Glomerular visceral epithelial cell (primary cell): ENCODE measurements around the gene ADAMTS18.

Experiments used
- DNase-seq: peaks from one replicate; pipeline ENCODE4 v3.0.0-alpha.2; 2016; ENCODE audit errors: extremely low spot score

The ADAMTS18 gene

DNA sequence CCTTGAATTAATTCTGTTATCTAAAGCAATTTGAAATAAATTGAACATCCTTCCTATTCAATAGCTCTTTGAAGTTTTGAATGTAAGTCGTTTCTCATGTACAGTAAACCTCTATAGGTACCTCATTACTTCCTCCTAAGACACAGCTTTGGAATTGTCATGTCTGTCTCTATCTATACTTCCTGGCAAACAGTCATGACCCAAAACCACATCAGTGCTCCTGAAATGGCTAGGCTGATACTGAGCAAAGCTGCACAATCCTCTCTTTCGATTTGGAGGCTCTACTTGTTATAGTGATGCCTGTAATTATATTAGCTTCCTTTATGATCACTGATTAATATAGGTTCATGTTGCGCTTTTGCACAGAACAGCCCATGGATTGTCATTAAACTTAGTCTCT, 110.1 kb downstream of the ADAMTS18 start:
- DNase-seq = no peak

DNA sequence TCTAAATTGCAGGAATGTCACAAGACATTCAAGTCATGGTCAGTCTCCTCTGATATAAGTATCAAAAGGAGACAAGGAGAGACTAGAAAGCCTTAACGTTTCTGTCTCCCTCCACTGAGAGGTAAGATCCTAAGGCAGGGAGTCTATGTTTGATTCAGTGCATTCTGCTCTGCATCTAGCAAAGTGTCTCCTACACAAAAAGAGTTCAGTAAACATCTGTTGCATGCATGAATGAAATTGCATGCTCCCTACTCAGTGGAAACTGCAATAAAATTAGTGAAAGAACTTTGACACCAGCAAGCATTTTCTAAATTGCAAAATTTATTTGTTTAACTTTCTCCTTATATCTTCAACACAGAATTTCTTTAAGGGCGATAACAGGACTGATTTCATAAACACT, 111.1 kb downstream of the ADAMTS18 start:
- no peak for DNase-seq

DNA sequence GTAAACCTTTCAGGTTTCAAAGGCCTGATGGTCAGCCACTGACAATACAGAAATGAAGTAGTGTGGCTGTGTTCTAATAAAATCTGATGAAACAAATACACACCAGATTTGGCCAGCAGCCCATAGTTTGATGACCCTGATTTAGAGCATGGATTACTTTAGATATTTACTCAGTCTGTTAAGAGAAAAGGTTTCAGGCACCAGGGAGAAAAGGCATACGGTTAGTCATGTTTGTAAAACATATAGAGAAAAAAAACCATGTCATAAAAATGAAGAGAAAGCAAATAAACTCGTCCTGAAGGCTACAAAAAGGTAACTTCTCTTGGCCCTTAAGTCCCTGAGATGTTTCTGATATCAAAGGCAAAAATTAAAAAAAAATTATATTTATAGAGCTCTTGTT, 112.1 kb downstream of the ADAMTS18 start:
- no peak for DNase-seq

DNA sequence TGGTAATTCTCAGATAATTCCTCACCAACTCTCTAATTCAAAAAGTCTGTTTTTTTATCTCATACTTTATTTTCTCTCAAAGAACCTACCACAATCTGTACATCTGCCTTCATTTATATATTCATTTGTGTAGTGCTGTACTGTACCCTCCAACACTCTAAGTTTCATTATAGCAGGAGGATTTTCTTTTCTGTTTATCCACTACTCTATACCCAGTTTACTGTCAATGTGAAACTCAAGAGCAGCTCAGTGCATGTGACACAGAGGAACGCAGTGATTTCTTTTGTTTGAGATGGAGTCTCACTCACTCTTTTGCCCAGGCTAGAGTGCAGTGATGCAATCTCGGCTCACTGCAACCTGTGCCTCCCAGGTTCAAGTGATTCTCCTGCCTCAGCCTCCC, 117.8 kb downstream of the ADAMTS18 start:
- DNase-seq = no peak

DNA sequence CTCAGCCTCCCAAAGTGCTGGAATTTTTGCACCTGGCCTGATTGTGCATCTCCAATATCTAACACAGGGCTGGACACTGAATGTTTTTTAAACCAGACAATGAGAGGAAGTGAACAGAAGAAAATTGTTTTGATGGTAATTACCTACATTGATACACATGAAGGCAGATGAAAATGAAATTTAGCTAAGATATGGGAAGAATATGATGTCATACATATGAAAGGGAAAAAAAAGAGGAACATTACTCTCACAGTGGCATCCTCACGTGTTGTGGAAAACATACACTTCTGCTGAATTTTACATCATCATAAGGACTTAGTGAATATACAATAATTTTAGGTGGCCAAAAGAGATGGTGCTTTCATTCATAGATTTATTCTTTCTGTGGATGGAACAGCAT, 124.0 kb downstream of the ADAMTS18 start:
- DNase-seq = no peak

DNA sequence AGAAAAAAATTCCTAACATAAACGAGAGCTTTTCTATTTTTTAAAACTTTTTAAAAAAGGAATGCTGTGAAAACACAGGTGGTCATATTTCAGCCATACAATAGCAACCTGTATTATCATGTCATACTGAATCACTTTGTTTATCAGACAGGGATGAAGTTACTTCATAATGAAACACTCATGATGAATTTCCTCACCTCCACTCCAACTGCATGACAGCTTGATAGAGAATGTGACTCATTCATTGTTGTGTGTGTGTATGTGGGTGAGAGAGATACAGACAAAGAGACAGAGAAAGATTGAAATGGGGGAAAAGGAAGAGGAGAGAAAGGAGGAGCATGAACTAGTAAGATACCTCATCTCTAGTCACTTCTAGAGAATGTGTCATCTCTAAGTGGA, 126.7 kb downstream of the ADAMTS18 start:
- DNase-seq = peak; percentile 60

DNA sequence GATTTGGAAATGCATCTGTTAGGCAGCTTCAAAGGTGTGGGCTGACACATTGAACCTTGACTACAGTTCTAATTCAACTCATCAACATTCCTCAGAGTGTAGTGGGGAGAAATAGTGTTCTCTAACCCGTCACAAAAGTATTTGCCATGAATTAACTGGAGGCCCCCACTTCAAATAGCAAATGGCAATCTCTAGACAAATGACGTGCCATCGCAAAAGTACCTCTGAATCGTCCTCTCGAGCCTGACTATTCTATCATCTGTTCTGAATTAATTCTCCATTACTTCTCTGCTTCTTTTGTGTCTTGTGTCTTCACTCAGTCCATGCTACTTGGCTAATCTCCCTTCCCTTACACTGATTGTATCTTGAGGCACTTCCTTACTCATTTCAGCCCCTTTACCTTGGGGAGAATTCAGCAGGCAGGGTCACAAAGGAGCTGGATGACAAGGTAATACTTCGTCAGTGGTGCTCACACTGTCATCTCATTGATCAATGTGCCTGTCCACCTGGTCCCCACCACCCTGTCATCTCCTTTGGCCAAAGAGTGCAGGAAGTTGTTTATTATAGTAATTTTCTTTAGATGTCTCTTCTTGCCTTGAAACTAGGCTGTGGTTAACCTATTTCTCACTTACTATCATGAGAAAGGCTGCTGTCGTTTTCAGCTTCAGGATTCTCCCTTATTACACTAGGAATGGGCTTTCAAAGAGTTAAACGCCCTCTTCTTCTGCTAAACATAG, 127.2 kb downstream of the ADAMTS18 start:
- DNase-seq = no peak

DNA sequence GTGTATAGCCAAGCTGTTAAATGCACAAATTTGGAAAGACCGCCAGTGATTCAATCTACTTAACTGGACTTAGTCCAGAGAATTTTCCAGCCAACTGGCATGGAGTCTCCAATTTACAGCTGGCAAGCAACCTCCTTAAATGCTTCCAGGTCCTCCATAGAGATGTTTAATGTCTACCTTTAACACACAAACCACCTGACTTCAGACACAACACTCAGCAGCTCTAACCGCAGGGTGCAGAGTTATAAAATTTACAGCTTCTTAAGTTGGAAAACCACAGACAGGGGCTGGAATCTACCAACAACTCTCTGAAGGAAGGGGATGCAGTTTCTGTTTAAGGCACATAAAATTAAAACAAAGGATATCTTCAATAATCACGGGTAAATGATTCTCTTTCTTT, 128.8 kb downstream of the ADAMTS18 start:
- peak; percentile 40 for DNase-seq

DNA sequence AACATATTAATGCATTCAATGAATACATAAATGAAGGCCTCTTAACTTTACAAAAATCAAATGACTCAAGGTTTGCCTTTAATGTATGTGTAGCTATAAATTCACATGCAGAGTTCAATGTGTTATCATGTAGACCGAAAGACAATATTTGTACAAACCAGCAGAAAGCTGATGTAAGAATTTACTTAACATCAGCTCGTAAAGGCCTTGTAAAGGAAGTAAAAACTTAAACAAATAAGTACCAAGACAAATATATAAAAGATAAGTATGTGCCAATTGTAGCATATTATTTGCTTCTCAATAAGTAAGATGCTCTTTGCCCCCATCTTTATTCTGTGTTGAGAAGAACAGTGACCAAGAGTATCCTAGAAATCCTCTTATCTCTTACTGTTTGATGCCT, 130.0 kb downstream of the ADAMTS18 start:
- no peak for DNase-seq

DNA sequence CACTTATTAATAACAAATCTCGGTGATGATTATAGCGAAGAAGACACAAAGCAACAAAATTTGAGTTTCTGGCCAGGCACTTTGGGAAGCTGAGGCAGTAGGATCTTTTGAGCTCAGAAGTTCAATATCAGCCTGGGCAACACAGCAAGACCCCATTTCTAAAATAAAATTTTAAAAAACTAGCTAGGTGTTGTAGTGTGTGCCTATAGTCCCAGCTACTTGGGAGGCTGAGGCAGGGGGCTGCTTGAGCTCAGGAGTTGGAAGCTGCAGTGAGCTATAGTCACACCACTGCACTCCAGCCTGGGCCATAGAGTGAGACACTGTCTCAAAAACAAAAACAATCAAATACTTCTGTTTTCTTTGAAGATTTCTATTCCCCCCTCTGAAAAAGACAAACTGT, 130.7 kb downstream of the ADAMTS18 start:
- no peak for DNase-seq

DNA sequence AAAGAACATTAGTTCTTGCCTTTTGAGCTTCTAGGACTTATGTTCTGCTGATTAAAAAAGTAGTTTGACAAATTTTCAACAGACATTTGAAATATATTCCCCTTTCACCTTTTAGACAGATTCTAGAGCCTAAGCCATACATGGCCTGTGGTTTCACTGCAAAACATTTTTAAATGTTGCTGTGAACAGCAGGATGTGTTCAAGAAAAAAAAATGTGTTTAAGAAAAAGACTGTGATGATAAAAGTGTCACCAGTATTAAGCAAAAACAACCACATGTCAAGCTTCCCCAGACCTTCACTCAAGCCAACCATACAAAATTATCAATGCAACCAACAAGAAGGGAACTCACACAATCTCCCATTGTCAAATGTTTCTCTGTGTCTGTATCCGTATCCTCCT, 132.2 kb downstream of the ADAMTS18 start:
- DNase-seq = no peak

DNA sequence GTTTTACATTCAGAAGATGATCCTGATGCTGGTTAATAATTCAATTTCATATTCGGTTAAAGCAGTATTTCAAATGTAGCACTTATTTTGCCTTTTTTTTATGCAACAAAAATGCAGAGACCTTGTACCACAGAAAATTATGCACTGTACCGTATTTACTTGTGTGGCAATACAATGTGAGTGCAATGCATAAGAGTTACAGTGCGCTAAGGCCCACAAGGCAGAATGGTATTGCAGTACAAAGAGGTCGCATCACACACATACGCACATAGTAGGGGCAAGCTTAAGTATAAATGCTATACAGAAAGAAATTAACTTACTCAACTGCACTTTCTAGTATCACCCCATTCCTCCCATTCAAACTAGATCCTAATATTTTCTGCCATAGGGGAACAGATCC, 132.6 kb downstream of the ADAMTS18 start:
- DNase-seq = no peak

DNA sequence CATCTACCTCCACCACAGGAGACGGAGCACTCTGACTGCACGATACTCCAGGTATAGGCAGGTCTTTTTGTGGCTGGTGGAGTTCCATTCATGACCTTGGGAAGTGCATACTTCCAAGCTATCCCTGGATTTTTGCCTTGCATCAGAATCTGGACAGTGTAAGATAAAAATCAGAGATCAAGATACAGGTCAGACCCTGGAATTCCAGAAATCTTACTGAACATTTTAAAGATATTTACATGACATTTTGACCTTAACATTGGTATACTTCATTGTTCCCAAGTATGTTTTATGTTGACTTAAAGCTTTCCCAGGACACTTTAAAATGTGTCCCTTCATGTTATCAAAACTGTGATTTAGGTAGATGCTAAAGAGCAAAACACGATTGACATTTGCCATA, 134.6 kb downstream of the ADAMTS18 start:
- no peak for DNase-seq

DNA sequence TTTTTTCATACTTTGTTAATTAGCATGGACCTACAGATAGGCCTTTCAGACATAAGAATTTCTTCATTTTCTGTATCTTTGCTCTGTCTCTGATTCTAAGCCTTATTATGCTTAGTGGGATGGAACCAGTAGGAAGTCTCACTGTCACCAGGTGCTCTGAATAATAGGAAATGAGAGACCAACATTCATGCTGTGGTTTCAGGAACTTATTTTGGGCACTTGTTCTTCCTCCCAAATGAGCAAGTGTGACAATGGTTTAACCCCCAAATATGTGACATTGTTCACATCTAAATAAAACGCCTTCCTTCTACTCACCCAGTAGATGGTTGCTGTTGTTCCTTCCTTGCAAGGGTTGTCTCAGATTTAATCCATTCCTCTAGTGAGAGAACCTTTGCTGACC, 135.4 kb downstream of the ADAMTS18 start:
- DNase-seq = no peak

DNA sequence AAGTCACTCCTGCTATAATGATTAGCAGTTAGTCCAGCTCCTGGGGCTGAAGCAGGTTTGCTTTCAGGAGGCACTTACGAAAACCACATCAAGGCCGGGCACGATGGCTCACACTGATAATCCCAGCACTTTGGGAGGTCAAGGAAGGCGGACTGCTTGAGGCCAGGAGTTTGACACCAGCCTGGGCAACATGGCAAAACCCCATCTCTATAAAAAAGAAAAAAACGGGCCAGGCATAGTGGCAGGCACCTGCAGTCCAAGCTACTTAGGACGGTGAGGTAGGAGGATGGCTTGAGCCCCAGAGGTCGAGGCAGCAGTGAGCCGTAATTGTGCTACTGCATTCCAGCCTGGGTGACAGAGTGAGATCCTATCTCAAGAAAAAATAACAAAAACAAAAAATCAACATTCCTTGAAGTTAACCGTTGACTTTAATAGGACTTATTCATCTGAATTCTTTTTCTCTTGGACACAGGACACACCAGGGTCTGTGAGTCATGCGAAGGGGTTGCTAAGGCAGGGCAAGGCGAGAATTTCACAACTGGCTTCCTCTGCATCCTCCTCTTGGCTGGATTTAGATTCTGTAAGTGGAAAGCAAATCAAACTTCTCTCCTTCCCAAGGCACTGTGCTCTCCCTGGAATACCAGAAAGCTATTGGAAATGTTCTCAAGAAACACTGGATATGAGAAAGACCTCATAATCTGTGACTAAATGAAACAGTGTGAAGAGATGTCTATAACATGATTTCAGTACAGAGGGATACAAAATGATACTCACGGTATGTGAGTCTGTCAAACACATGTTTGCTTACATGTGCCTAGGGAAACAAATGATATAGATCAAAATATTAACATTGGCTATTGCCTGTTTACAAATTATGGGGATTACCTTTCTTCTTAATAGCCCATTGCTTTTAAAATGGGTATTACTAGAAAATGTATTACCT, 136.1 kb downstream of the ADAMTS18 start:
- DNase-seq = peak; percentile 89

DNA sequence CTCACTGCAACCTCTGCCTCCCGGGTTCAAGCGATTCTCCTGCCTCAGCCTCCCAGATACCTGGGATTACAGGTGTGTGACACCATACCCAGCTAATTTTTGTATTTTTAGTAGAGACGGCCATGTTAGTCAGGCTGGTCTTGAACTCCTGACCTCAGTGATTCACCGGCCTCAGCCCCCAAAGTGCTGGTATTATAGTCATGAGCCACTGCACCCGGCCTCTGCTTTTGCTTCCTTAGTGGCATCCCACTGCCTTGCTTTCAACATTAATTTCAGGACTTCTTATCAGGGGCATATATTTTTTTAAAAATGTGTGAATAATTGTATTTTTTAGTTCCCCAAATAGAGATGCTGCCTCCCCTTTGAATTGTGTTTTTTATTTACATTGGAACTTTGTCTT, 136.8 kb downstream of the ADAMTS18 start:
- DNase-seq = peak; percentile 65

DNA sequence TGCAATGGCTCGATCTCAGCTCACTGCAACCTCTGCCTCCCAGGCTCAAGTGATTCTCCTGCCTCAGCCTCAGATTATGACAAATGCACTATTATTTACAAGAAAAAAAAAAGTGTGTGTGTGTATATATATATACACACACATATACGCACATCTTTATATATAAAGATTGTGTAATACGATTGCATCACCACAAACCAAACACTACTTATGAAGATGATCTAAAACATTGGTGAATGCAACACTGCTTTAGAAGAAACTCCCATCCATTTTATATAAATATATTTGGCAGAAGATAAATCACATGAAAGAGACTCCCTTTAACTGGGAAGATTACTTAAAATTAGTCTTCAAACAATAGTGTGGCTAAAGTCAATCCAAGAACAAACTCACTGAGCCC, 138.9 kb downstream of the ADAMTS18 start:
- DNase-seq = no peak

DNA sequence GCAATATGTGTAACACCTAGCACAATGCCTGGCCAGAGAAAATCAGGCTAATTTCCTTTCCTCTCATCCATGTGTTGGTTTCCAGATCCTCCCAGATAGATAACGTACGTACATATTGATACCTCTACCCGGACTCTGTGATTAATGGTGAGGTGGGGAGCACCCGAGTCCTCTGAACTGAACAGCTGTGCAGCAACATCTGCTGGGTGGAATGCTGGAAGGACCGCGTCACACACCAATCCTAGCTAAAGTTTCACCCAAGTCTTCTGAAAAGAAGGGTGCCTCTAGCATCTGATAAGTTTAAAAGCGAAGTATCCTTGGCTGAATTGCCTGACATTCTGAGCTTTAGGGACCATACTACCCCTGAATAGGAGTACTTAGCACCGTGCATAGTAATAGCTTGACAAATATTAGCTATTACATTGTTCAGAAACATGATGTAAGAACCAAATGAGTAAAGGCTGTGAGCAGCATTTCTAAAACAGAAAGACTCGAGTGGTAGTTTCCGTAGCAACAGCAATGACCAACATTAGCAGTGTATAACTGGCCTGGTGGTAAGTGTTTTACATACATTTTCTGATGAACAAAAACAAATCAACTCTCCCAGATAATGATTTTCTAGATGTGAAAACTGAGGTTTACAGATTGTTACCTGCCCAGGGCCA, 144.3 kb downstream of the ADAMTS18 start:
- peak; percentile 44 for DNase-seq

DNA sequence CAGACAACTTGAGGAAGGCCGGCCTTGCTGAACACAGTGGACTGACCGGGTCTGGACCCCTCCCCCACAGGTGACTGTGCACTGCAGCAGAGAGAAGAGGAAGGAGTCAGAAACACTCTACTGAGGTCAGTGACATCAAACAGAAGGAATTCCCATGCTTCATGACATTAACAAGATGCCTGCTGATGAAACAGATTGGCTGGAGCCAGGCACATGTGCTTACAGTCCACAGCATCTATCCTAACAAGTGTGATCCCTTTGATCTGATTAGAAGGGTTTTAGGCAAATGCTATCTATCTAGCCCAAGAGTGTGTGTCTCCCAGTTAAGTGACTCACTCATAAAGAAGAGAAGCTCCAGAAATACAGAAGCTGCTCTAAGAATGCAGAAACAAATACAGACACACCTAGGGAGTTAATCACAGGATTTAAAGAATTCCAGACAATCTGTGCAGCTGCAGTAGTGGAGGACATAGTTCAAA, 145.5 kb downstream of the ADAMTS18 start:
- DNase-seq = peak; percentile 56

DNA sequence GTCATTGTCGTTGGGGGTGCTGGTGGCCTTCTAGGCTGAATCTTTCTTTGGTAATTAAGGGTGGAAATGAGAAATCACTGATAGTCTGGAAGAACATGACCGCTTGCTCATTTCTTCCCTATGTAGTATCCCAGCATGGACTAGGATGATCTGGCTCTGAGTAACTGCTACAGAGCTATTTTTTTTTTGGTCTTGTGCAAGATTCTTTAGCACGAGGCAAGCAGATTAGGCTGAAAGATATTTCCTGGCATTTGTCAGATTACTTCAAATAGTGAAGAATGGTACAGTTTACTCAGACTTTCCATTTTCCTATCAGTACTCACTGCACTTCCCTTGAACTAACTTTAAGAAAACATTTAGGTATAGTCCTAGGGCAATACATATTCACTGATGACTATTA, 146.6 kb downstream of the ADAMTS18 start:
- no peak for DNase-seq

DNA sequence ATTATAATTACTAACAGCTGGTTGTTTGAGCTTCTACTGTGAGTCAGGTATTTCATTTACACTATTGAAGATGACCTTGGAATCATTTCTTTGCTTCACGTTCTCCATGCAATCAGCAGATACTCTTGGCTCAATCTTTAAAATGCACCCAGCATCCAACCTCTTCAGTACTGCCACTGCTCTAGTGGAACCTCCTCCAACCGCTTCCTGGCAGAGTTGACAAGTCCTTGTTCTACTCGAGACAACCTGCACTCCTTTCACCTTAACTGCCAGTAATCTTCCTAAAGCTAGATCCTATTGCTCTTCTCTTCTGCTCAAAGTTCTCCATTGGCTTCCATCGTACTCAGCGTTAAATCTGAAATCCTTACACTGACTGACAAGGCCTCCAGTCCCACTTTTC, 149.2 kb downstream of the ADAMTS18 start:
- no peak for DNase-seq

DNA sequence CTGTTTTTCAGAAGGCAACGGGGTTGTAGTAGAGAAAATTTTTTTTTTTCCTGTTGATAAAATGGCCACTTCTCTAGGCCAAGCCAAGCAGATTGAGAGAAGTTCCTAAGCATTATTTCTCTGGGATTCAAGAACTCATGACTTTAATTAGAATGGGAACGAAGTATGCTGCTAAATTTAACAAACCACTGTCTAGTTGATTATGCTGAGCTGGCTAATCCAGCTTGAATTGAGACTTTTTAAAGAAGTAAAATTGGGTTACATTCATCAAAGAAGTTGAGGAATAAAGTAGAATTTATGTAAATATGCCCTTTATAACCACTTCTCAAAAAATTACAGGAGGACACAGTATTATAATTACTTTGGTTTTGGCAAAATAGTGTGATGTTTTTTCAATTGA, 152.5 kb downstream of the ADAMTS18 start:
- no peak for DNase-seq
